Measurements from ENCODE around the gene OR5AU1. TPM values are rescaled to one million over a fixed set of nuclear protein-coding genes. Genes with fewer than 3 reads are reported as not detected.

The OR5AU1 gene
- total RNA-seq, result not detected

DNA sequence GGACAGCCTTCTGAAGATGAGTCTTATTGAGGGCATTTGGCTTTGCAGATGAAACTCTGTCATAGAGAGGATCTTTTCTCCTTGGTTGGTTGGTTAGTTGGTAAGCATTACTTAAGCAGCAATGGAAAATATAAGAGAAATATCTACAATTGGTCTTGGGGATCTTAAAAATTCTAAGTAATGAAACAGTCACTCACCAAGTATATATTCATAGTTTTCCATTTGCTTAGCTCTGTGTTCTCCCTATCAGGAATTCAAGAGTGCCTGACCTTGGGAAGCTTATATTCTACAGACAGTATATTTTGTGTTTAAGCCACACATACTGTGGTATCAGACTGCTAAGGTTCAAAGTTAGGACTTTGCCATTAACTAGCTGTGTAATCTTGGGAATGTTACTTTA is at the start of gene OR5AU1:
Gene OR5AU1 (minus strand): TSS at position 101 of the 400 bp plus-strand sequence. CDS start 191 bp downstream, outside the sequence.
- intact Hi-C loops (cut with DNase I), result no loop called here
- Histone ChIP-seq H3K4me1 (no peaks in the 10 kb centered on the region), H3K9me3 (no peaks in the 10 kb centered on the region), H3K27ac (no peak within 1 kb of the TSS), H3K27me3 (peaks cover 0 to 6% of the 10 kb centered on the region in 2 donors), H3K36me3 (replicated peaks in 1 of 2; ENCODE audit: insufficient read depth in 1 of 2, low read depth in 2 of 2) (no peaks in the 10 kb centered on the region), H3K4me3 (no peak within 1 kb of the TSS)
- DNase-seq (no peak), ATAC-seq (no peak)
- TF ChIP-seq, protein P1, sequence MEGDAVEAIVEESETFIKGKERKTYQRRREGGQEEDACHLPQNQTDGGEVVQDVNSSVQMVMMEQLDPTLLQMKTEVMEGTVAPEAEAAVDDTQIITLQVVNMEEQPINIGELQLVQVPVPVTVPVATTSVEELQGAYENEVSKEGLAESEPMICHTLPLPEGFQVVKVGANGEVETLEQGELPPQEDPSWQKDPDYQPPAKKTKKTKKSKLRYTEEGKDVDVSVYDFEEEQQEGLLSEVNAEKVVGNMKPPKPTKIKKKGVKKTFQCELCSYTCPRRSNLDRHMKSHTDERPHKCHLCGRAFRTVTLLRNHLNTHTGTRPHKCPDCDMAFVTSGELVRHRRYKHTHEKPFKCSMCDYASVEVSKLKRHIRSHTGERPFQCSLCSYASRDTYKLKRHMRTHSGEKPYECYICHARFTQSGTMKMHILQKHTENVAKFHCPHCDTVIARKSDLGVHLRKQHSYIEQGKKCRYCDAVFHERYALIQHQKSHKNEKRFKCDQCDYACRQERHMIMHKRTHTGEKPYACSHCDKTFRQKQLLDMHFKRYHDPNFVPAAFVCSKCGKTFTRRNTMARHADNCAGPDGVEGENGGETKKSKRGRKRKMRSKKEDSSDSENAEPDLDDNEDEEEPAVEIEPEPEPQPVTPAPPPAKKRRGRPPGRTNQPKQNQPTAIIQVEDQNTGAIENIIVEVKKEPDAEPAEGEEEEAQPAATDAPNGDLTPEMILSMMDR (IDR thresholded peaks at IDR 0.05), result no peak
- TF ChIP-seq POLR2A (IDR thresholded peaks at IDR 0.05), result no peak

GRCh38 chr14:21205026-21205677 is 49.3 kb upstream of the OR5AU1 start:
- Histone ChIP-seq H3K9me3 (no peaks in the 10 kb centered on the region), H3K27ac (no peak overlapping the region), H3K27me3 (no peaks in the 10 kb centered on the region), H3K4me1 (no peaks in the 10 kb centered on the region), H3K36me3 (replicated peaks in 1 of 2; ENCODE audit: insufficient read depth in 1 of 2, low read depth in 2 of 2) (peaks cover 12 to 20% of the 10 kb centered on the region in 2 donors), H3K4me3 (no peak overlapping the region)
- TF ChIP-seq POLR2A (IDR thresholded peaks at IDR 0.05), result no peak
- TF ChIP-seq, protein P1 (IDR thresholded peaks at IDR 0.05), result no peak
- DNase-seq, result no peak
- WGBS, 2 donors, result 84 to 88% methylated on average over 4 of the region's 4 CpGs
- ATAC-seq, result no peak
- intact Hi-C loops (cut with DNase I), result no loop called here

- Histone ChIP-seq H3K27me3 (no peaks in the 10 kb centered on the region), H3K36me3 (replicated peaks in 1 of 2; ENCODE audit: insufficient read depth in 1 of 2, low read depth in 2 of 2) (peaks cover 9 to 14% of the 10 kb centered on the region in 2 donors), H3K9me3 (no peaks in the 10 kb centered on the region), H3K4me1 (no peaks in the 10 kb centered on the region), H3K4me3 (no peak overlapping the region), H3K27ac (no peak overlapping the region)
- ATAC-seq (no peak), DNase-seq (no peak)
- intact Hi-C loops (cut with DNase I), result no loop called here
- TF ChIP-seq POLR2A (IDR thresholded peaks at IDR 0.05), result no peak
- TF ChIP-seq, protein P1 (IDR thresholded peaks at IDR 0.05), result no peak
- 90 to 94% methylated on average over 8 of the region's 8 CpGs for WGBS, 2 donors
Observed at GRCh38 chr14:21204167-21205025, 48.5 kb upstream of the OR5AU1 start.

GRCh38 chr14:21203470-21204166 is 47.8 kb upstream of the OR5AU1 start:
- no peaks in the 10 kb centered on the region for H3K9me3 ChIP-seq
- H3K27me3 ChIP-seq, result no peaks in the 10 kb centered on the region
- intact Hi-C loops (cut with DNase I), result no loop called here
- H3K36me3 ChIP-seq (replicated peaks in 1 of 2; ENCODE audit: insufficient read depth in 1 of 2, low read depth in 2 of 2), result peaks cover 2 to 9% of the 10 kb centered on the region in 2 donors
- no peaks in the 10 kb centered on the region for H3K4me1 ChIP-seq
- H3K27ac ChIP-seq, result no peak overlapping the region
- TF ChIP-seq POLR2A (IDR thresholded peaks at IDR 0.05), result no peak
- TF ChIP-seq, protein P1 (IDR thresholded peaks at IDR 0.05), result no peak
- DNase-seq (no peak), ATAC-seq (no peak)
- H3K4me3 ChIP-seq, result no peak overlapping the region
- WGBS, 2 donors, result 72 to 85% methylated on average over 8 of the region's 8 CpGs
